Measurements from ENCODE around the gene TARBP2. TPM values are rescaled to one million over a fixed set of nuclear protein-coding genes. Genes with fewer than 3 reads are reported as not detected.

The TARBP2 gene
- polyA plus RNA-seq, 3 donors = 16.6 to 39.4 (median 24.4) TPM

DNA sequence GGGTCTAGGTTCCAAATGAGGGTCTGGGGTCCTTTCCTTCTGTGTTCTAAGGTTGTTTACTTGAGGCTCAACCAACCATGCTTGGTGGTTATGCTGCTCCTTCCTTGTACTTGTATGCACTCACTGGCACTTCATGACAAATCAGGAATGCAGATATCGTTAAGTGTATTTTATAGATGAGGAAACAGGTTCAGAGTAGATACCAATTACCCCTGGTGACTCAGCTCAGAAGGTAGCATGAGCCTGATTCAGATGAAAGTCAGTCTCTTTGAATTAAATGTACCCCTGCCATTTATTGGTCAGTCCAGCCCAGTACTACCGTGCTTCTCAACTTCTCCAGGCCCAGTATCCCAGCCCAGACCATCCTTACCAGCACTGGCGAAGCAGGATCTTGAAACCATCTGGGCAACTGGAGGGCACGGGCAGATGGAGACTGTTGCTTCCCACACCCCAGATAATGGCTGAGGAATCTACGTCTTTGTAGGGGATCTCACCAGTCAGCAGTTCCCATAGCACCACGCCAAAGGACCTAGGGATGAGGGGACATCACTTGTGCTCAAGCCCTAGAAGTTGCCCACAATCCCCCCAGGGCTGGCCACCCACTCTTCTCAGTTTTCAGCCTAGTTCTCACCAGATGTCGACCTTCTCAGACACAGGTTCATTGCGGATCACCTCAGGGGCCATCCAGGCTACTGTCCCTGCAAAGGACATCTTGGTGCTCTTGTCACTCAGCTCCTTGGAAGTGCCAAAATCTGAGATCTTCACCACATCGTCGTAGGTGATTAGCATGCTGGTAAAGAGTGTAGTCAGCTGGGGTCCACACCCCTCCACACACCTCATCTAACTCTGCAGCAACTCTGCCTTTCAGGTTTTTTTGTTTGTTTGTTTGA, 16.2 kb upstream of the TARBP2 start:
- H3K27me3 Mint-ChIP-seq (ENCODE audit: low read depth in 3 of 3) = peaks cover 0 to 2% (median 1%) of the 10 kb centered on the region in 3 donors
- H3K27ac ChIP-seq (ENCODE audit: low read depth in 1 of 2, low read length in 2 of 2) = no peak overlapping the region
- H3K27ac Mint-ChIP-seq = peak overlapping the region in 4 of 7 donors; percentile 9 to 77 (median 71)
- no peaks in the 10 kb centered on the region for H3K4me1 Mint-ChIP-seq
- H3K4me3 ChIP-seq (replicated peaks in 1 of 3; ENCODE audit: low read depth in 2 of 3, low read length in 3 of 3) = no peak overlapping the region
- H3K4me3 Mint-ChIP-seq = no peak overlapping the region
- TF ChIP-seq, protein P1, sequence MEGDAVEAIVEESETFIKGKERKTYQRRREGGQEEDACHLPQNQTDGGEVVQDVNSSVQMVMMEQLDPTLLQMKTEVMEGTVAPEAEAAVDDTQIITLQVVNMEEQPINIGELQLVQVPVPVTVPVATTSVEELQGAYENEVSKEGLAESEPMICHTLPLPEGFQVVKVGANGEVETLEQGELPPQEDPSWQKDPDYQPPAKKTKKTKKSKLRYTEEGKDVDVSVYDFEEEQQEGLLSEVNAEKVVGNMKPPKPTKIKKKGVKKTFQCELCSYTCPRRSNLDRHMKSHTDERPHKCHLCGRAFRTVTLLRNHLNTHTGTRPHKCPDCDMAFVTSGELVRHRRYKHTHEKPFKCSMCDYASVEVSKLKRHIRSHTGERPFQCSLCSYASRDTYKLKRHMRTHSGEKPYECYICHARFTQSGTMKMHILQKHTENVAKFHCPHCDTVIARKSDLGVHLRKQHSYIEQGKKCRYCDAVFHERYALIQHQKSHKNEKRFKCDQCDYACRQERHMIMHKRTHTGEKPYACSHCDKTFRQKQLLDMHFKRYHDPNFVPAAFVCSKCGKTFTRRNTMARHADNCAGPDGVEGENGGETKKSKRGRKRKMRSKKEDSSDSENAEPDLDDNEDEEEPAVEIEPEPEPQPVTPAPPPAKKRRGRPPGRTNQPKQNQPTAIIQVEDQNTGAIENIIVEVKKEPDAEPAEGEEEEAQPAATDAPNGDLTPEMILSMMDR (IDR thresholded peaks at IDR 0.05) = no peak
- peaks cover 0 to 1% (median 0%) of the 10 kb centered on the region in 7 donors for H3K9me3 Mint-ChIP-seq
- H3K9me3 ChIP-seq (replicated peaks in 1 of 2; ENCODE audit: control insufficient read depth in 1 of 2, insufficient read depth in 1 of 2, low read length in 2 of 2) = no peaks in the 10 kb centered on the region
- H3K36me3 Mint-ChIP-seq = peaks cover 41 to 45% of the 10 kb centered on the region in 2 donors
- H3K4me1 ChIP-seq (ENCODE audit: control insufficient read depth in 1 of 2, insufficient read depth in 2 of 2, low read length in 2 of 2) = no peaks in the 10 kb centered on the region
- peaks cover 67% of the 10 kb centered on the region for H4K20me1 ChIP-seq (ENCODE audit: insufficient read depth, low read length)
- H3K4me2 ChIP-seq (replicated peaks; ENCODE audit: extremely low read depth, low read length, poor library complexity, severe bottlenecking) = no peak overlapping the region
- peaks cover 53 to 82% of the 10 kb centered on the region in 2 donors for H3K36me3 ChIP-seq (replicated peaks in 1 of 2; ENCODE audit: control insufficient read depth in 1 of 2, insufficient read depth in 2 of 2, low read length in 2 of 2)
- no peak overlapping the region for H3K9ac ChIP-seq (ENCODE audit: insufficient read depth, low read length, poor library complexity, severe bottlenecking)
- WGBS (ENCODE audit: insufficient coverage) = 90% methylated on average over 6 of the region's 10 CpGs
- H3K27me3 ChIP-seq (ENCODE audit: control insufficient read depth in 2 of 2, insufficient read depth in 2 of 2, low read length in 2 of 2) = no peaks in the 10 kb centered on the region
- H2AFZ ChIP-seq (ENCODE audit: insufficient read depth, low read depth, low read length, poor library complexity, severe bottlenecking) = no peak overlapping the region
- DNase-seq = no peak
- intact Hi-C loops (cut with micrococcal nuclease) = no loop called here
- H3K79me2 ChIP-seq (ENCODE audit: insufficient read depth, low read length) = no peaks in the 10 kb centered on the region

GRCh38 chr12:53485955-53486735, 14.9 kb upstream of the TARBP2 start:
- Histone ChIP-seq H3K27me3 (ENCODE audit: control insufficient read depth in 2 of 2, insufficient read depth in 2 of 2, low read length in 2 of 2) (no peaks in the 10 kb centered on the region), H3K9ac (ENCODE audit: insufficient read depth, low read length, poor library complexity, severe bottlenecking) (no peak overlapping the region), H3K27ac (ENCODE audit: low read depth in 1 of 2, low read length in 2 of 2) (no peak overlapping the region), H3K4me3 (replicated peaks in 1 of 3; ENCODE audit: low read depth in 2 of 3, low read length in 3 of 3) (no peak overlapping the region), H2AFZ (ENCODE audit: insufficient read depth, low read depth, low read length, poor library complexity, severe bottlenecking) (no peak overlapping the region), H3K4me2 (replicated peaks; ENCODE audit: extremely low read depth, low read length, poor library complexity, severe bottlenecking) (no peak overlapping the region), H3K36me3 (replicated peaks in 1 of 2; ENCODE audit: control insufficient read depth in 1 of 2, insufficient read depth in 2 of 2, low read length in 2 of 2) (peaks cover 40 to 69% of the 10 kb centered on the region in 2 donors), H3K4me1 (ENCODE audit: control insufficient read depth in 1 of 2, insufficient read depth in 2 of 2, low read length in 2 of 2) (no peaks in the 10 kb centered on the region), H3K79me2 (ENCODE audit: insufficient read depth, low read length) (no peaks in the 10 kb centered on the region), H4K20me1 (ENCODE audit: insufficient read depth, low read length) (peaks cover 55% of the 10 kb centered on the region), H3K9me3 (replicated peaks in 1 of 2; ENCODE audit: control insufficient read depth in 1 of 2, insufficient read depth in 1 of 2, low read length in 2 of 2) (no peaks in the 10 kb centered on the region)
- Mint-ChIP-seq H3K4me1 (no peaks in the 10 kb centered on the region), H3K36me3 (peaks cover 31 to 37% of the 10 kb centered on the region in 2 donors), H3K27ac (peak overlapping the region in 2 of 7 donors; percentile 61 to 63), H3K27me3 (ENCODE audit: low read depth in 3 of 3) (peaks cover 0 to 2% (median 1%) of the 10 kb centered on the region in 3 donors), H3K4me3 (no peak overlapping the region), H3K9me3 (peaks cover 0 to 1% (median 0%) of the 10 kb centered on the region in 7 donors)
- no peak for DNase-seq
- TF ChIP-seq, protein P1 (IDR thresholded peaks at IDR 0.05) = no peak
- intact Hi-C loops (cut with micrococcal nuclease) = no loop called here
- WGBS (ENCODE audit: insufficient coverage) = 100% methylated on average over 7 of the region's 10 CpGs

Data from CD14-positive monocyte (primary cell).